Measurements from ENCODE around the gene TRIM47.
A peak's percentile ranks its signal among the peaks of the same experiment; 100 is the strongest.
"Not testable (repeated sequence)": the region's sequence is repeated elsewhere in the genome, so short reads cannot be mapped to it uniquely, and the experiment has no call there.

TRIM47 gene

GRCh38 chr17:75856062-75856756 lies 22.2 kb downstream of the TRIM47 start:
- Mint-ChIP-seq H3K36me3 (peaks cover 0 to 3% of the 10 kb centered on the region in 2 donors), H3K4me1 (peaks cover 24 to 41% of the 10 kb centered on the region in 2 donors), H3K27me3 (no peaks in the 10 kb centered on the region), H3K4me3 (no peak overlapping the region), H3K27ac (no peak overlapping the region), H3K9me3 (no peaks in the 10 kb centered on the region)
- DNase-seq (no peak), ATAC-seq (replicated peaks) (peak in 1 of 2 donors; percentile 34)

- no peak within 1 kb of the TSS for H3K27ac Mint-ChIP-seq
- peaks cover 0 to 8% of the 10 kb centered on the region in 2 donors for H3K36me3 Mint-ChIP-seq
- peak; percentile 98 for DNase-seq
- H3K4me3 Mint-ChIP-seq: no peak within 1 kb of the TSS
- no peaks in the 10 kb centered on the region for H3K9me3 Mint-ChIP-seq
- peak; percentile 86 to 89 for ATAC-seq (replicated peaks)
- H3K4me1 Mint-ChIP-seq: peaks cover 24 to 41% of the 10 kb centered on the region in 2 donors
- no peaks in the 10 kb centered on the region for H3K27me3 Mint-ChIP-seq
Observed at GRCh38 chr17:75855310-75856061, 22.9 kb downstream of the TRIM47 start, which contains the start of gene WBP2. Gene WBP2, minus strand, starts transcription at chr17:75855335. Its CDS starts 38 bp downstream, at chr17:75855297.

- DNase-seq (no peak), ATAC-seq (replicated peaks) (peak; percentile 0)
- Mint-ChIP-seq H3K9me3 (no peaks in the 10 kb centered on the region), H3K27ac (no peak overlapping the region), H3K4me1 (peaks cover 24 to 41% of the 10 kb centered on the region in 2 donors), H3K4me3 (no peak overlapping the region), H3K36me3 (peaks cover 2 to 9% of the 10 kb centered on the region in 2 donors), H3K27me3 (no peaks in the 10 kb centered on the region)
Observed at GRCh38 chr17:75854881-75855309, 23.5 kb downstream of the TRIM47 start.

GRCh38 chr17:75854101-75854748 lies 24.2 kb downstream of the TRIM47 start:
- Mint-ChIP-seq H3K9me3 (no peaks in the 10 kb centered on the region), H3K36me3 (peaks cover 6 to 16% of the 10 kb centered on the region in 2 donors), H3K4me1 (peaks cover 21 to 43% of the 10 kb centered on the region in 2 donors), H3K4me3 (no peak overlapping the region), H3K27ac (no peak overlapping the region), H3K27me3 (no peaks in the 10 kb centered on the region)
- ATAC-seq (replicated peaks): no peak
- DNase-seq: no peak

GRCh38 chr17:75853433-75853832 lies 24.9 kb downstream of the TRIM47 start:
- H3K4me1 Mint-ChIP-seq: peaks cover 17 to 41% of the 10 kb centered on the region in 2 donors
- peak overlapping the region in 1 of 2 donors; percentile 25 for H3K4me3 Mint-ChIP-seq
- DNase-seq (no peak), ATAC-seq (replicated peaks) (no peak)
- no peaks in the 10 kb centered on the region for H3K9me3 Mint-ChIP-seq
- H3K27me3 Mint-ChIP-seq: no peaks in the 10 kb centered on the region
- peaks cover 7 to 20% of the 10 kb centered on the region in 2 donors for H3K36me3 Mint-ChIP-seq
- H3K27ac Mint-ChIP-seq: peak overlapping the region; percentile 51

- not testable (repeated sequence) for H3K27me3 Mint-ChIP-seq; H3K9me3 Mint-ChIP-seq; H3K4me3 Mint-ChIP-seq; H3K27ac Mint-ChIP-seq; DNase-seq; ATAC-seq (replicated peaks)
- Mint-ChIP-seq H3K4me1 (peaks cover 16 to 42% of the 10 kb centered on the region in 2 donors), H3K36me3 (peaks cover 21 to 34% of the 10 kb centered on the region in 2 donors)
Observed at GRCh38 chr17:75851693-75851991, 26.7 kb downstream of the TRIM47 start.

GRCh38 chr17:75850928-75851692 lies 27.3 kb downstream of the TRIM47 start:
- no peaks in the 10 kb centered on the region for H3K9me3 Mint-ChIP-seq
- ATAC-seq (replicated peaks): no peak
- H3K4me1 Mint-ChIP-seq: peaks cover 14 to 42% of the 10 kb centered on the region in 2 donors

GRCh38 chr17:75849724-75850123 lies 28.7 kb downstream of the TRIM47 start:
- H3K4me3 Mint-ChIP-seq: no peak overlapping the region

More at GRCh38 chr17:75850928-75851692, 27.3 kb downstream of the TRIM47 start:
- H3K27ac Mint-ChIP-seq: no peak overlapping the region
- no peaks in the 10 kb centered on the region for H3K27me3 Mint-ChIP-seq
- DNase-seq: no peak
- H3K4me3 Mint-ChIP-seq: no peak overlapping the region
- H3K36me3 Mint-ChIP-seq: peaks cover 26 to 39% of the 10 kb centered on the region in 2 donors

GRCh38 chr17:75849279-75849646 lies 29.1 kb downstream of the TRIM47 start:
- Mint-ChIP-seq H3K4me1 (peaks cover 26 to 55% of the 10 kb centered on the region in 2 donors), H3K9me3 (no peaks in the 10 kb centered on the region), H3K27me3 (no peaks in the 10 kb centered on the region), H3K36me3 (peaks cover 36 to 48% of the 10 kb centered on the region in 2 donors), H3K27ac (no peak overlapping the region), H3K4me3 (no peak overlapping the region)
- ATAC-seq (replicated peaks) (no peak), DNase-seq (no peak)

More at GRCh38 chr17:75849724-75850123, 28.7 kb downstream of the TRIM47 start:
- Mint-ChIP-seq H3K4me1 (peaks cover 26 to 54% of the 10 kb centered on the region in 2 donors), H3K36me3 (peaks cover 36 to 48% of the 10 kb centered on the region in 2 donors), H3K27me3 (no peaks in the 10 kb centered on the region), H3K9me3 (no peaks in the 10 kb centered on the region), H3K27ac (no peak overlapping the region)
- ATAC-seq (replicated peaks) (no peak), DNase-seq (no peak)

- no peaks in the 10 kb centered on the region for H3K9me3 Mint-ChIP-seq
- no peaks in the 10 kb centered on the region for H3K27me3 Mint-ChIP-seq
- no peak for ATAC-seq (replicated peaks)
- H3K4me1 Mint-ChIP-seq: peaks cover 26 to 55% of the 10 kb centered on the region in 2 donors
- DNase-seq: no peak
- no peak overlapping the region for H3K4me3 Mint-ChIP-seq
- peak overlapping the region; percentile 83 for H3K27ac Mint-ChIP-seq
- peaks cover 36 to 48% of the 10 kb centered on the region in 2 donors for H3K36me3 Mint-ChIP-seq
Observed at GRCh38 chr17:75848523-75849278, 29.7 kb downstream of the TRIM47 start.

- Mint-ChIP-seq H3K4me1 (peaks cover 26 to 54% of the 10 kb centered on the region in 2 donors), H3K9me3 (no peaks in the 10 kb centered on the region), H3K27ac (peak overlapping the region; percentile 83), H3K27me3 (no peaks in the 10 kb centered on the region), H3K4me3 (no peak overlapping the region), H3K36me3 (peaks cover 36 to 51% of the 10 kb centered on the region in 2 donors)
- DNase-seq: no peak
- ATAC-seq (replicated peaks): no peak
Observed at GRCh38 chr17:75847614-75848522, 30.5 kb downstream of the TRIM47 start.

- no peaks in the 10 kb centered on the region for H3K27me3 Mint-ChIP-seq
- peaks cover 25 to 54% of the 10 kb centered on the region in 2 donors for H3K4me1 Mint-ChIP-seq
- H3K4me3 Mint-ChIP-seq: no peak overlapping the region
- ATAC-seq (replicated peaks): no peak
- H3K27ac Mint-ChIP-seq: no peak overlapping the region
- no peak for DNase-seq
- H3K36me3 Mint-ChIP-seq: peaks cover 40 to 56% of the 10 kb centered on the region in 2 donors
- no peaks in the 10 kb centered on the region for H3K9me3 Mint-ChIP-seq
Observed at GRCh38 chr17:75846692-75847613, 31.4 kb downstream of the TRIM47 start.

All from stimulated activated naive B cell treated with anti-CD40 and anti-IgM and Interleukin-4, amounts not matched to agents 10 μg/mL and 1 μg/mL and 100 μg/mL, for 72 hours (primary cell).